SK-MEL-5 (cell line): ENCODE results near the gene SNRNP27. TPM values are rescaled to one million over a fixed set of nuclear protein-coding genes. Genes with fewer than 3 reads are reported as not detected.
"Not testable (repeated sequence)": the region's sequence is repeated elsewhere in the genome, so short reads cannot be mapped to it uniquely, and the experiment has no call there.

ENCODE experiments used
- DNase-seq: peaks from one replicate; pipeline ENCODE4 v3.0.0-alpha.2; 2016; ENCODE audit warnings: low read depth, low spot score
- in situ Hi-C: cut with HindIII; loops from 2 replicates; pipeline ENCODE4 v1.10.0; 2016; ENCODE audit warnings: low sequenced_read_pairs, high pct_unique_total_duplicates, low pct_unique_long_range_greater_than_20kb
- polyA plus RNA-seq, 2 experiments: library from polyadenylated mRNA; depleted of rRNA; stranded (reverse); fragments of >200 nt; gene quantifications; 2 replicates each; pipeline ENCODE4 v1.2.3, GENCODE V29; 2015
- total RNA-seq: library from RNA; depleted of rRNA; stranded (reverse); fragments of >200 nt; shearing (Covaris generic); gene quantifications from 2 replicates; pipeline ENCODE4 v1.2.3, GENCODE V29; 2014; rRNA removed

The SNRNP27 gene, protein sequence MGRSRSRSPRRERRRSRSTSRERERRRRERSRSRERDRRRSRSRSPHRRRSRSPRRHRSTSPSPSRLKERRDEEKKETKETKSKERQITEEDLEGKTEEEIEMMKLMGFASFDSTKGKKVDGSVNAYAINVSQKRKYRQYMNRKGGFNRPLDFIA
- 65.8 and 70.1 TPM in 2 replicates for total RNA-seq
- polyA plus RNA-seq (2015; cell fraction: cytosol; rRNA removed), result 83.3 and 99.6 TPM in 2 replicates
- 29.3 and 62.0 TPM in 2 replicates for polyA plus RNA-seq (2015; cell fraction: nucleus; rRNA removed)

DNA sequence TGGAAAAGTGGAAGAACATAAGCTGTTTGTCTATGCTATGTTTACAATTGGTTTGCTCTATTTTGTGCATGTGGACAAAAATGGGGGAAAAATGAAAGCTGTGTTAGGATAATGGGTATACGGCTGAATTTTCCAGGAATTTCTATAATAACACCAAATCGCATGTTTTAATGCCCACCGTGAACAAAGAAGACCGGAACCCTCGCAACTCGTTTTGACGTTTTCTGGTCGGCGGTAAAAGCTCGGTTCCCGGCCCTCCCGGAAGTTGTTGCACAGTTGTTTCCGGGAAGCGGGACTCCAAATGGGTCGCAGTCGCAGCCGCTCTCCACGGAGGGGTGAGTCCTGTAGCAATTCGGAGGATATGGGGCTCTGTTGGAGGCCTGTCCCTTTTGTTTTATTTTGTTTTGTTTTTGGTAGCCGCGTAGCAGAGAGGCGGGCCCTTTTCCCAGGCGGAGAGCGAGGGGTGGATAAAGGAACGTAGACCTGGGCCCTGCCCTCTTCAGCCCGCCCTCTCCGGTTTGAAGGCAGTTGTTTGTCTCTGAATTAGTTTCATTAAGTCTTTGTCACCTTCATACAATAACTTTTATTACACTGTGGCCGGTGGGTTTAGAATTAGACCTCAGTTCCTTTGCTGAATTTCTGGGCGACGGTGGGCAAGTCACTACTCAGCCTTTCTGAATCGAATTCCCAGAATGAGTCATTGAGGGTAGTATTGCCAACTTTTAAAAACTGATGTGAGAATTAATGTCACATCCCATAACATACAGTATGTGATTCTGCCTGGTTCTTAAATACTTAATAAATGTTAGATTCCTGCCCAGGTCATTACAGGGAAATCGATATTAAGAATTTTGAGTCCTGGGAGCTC, at the start of gene SNRNP27:
Gene SNRNP27, plus strand, starts transcription at position 273 of the 868 bp plus-strand sequence. Its CDS starts 29 bp downstream, at position 302.
- in situ Hi-C loops, result no loop called here
- DNase-seq, result peak; percentile 86

DNA sequence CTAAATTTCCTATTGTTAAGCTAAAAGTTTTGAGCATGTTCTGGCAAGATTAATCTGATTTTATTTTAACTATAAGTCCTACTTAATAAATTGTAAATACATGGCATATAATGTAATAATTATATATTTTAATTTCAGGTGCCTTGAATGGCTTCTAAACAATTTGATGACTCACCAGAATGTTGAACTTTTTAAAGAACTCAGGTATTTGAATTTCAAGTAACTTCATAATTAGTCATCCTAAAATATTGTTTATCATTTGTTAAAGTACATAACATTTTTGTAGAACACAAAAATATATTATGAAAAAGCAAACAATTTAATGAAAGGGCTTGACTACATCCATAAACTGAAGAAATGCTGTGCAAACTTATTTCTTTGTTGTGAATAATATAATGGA, 49.8 kb upstream of the SNRNP27 start:
- in situ Hi-C loops, result no loop called here
- DNase-seq, result no peak

DNA sequence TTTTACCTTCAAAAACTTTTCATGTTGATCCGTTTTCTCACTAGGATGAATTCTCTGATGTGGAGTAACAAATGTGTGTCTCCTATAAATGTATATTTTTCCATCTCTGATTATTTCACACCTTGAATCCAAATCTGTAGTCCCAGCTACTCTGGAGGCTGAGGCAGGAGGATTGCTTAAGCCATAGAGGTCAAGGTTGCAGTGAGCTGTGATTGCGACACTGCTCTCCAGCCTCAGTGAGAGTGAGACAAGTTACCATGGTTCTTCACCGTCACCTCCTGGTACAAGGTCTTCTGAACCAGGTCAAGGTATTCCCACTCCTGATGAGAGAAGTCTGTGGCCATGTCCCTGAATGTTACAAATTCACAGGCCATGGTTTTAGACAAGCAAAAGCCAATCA, 49.2 kb upstream of the SNRNP27 start:
- DNase-seq, result no peak
- in situ Hi-C loops, result no loop called here

DNA sequence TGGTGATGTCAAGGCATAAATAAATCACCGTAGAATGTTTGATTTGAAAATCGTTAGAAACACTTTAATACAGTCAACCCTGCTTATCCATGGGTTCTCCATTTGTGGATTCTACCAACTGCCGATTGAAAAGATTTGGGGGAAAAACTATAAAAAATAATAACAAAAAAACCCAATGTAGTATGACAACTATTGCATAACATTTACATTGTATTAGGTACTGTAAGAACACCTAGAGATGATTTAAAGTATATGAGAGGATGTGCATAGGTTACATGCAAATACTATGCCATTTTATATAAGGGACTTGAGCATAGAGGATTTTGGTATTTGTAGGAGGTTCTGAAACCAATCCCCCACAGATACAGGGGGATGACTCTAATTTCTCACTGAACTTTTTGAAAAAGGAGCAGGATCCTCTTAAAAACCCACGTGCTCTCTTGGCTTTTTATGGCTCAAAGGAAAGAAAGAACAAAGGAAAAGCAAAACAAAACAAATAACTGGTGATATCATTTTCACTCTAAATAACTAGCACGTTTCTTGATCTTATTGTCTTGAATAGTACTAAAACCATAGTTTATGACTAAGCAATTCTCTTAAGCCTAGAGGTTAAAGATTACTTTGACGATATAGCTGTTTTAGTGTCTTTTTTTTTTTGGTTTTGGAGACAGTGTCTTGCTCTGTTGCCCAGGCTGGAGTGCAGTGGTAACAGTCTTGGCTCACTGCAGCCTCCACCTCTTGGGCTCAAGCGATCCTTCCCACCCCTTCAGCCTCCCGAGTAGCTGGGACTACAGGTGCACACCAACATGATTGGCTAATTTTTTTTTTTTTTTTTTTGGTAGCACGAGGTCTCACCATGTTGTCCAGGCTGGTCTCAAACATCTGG, 47.3 kb upstream of the SNRNP27 start:
- in situ Hi-C loops, result no loop called here
- no peak for DNase-seq

DNA sequence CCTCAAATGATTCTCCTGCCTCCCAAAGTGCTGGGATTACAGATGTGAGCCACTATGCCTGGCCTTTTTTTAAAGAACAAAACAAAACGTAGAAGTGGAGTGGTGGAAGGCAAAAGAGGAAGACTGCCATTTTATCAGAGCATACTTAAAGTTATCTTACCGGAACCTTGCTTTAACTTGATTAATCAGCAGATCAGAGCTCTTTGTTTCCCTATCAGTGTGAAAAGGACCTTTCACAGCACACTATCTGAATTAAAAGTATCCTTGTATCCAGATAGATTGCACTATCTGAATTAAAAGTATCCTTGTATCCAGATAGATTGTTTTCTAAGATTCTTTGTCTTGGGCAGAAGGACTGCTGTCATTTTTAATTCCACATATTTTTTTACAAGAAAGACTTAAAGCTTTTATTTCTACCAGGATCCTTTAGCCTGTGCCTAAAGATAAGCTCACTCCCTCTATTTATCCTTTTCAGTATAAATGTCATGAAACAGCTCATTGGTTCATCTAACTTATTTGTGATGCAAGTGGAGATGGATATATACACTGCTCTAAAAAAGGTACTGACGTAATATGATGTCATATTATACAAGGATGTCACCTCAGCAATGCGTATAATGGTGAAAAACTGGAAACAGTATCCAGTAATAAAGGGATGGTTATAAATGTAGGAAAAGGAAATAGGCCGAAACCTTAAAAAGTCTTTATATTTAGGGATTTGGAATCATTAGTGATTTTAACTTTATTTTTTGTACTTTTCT, 46.5 kb upstream of the SNRNP27 start:
- DNase-seq, result no peak

DNA sequence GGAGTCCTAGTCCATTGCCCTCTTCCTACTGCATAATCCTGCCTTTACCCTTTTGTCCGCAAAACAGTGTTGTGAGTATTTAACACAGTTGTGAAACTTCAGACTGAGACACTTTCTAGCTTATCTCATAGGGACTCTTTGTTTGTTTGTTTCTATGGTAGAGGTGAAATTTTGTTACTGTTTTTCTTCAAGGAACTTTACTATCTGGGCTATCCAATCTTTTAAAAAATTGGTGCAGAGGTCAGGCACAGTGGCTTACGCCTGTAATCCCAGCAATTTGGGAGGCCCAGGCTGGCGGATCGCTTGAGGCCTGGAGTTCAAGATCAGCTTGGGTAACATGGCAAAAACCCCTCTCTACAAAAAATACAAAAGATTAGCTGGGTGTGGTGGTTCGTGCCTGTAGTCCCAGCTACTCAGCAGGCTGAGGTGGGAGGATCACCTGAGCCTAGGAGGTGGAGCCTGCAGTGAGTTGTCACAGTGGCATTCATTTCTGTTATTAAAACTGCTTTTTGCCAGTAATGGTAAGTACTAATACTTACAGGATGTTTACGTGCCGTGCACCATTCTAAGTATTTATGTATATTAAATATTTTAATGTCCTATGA, 45.5 kb upstream of the SNRNP27 start:
- in situ Hi-C loops, result no loop called here
- no peak for DNase-seq

More for the DNA sequence above, 46.5 kb upstream of the SNRNP27 start:
- in situ Hi-C loops, result no loop called here

DNA sequence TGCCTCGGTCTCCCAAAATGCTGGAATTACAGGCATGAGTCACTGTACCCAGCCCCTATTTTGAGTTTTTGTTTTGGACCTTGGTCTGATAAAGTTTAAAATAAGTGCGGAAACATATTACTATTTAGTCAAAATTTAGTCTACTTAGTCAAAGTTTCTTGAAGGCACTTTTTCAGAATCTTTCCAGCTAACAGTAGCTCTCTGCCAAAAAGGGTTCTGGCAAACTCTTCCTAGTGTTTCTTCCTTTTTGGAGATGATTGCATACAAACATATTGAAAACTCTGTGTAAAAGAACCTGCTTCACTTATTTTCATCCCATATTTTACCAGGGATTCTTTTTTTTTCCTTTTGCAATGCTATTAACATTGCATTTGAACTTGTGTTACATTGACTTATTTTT, 35.5 kb upstream of the SNRNP27 start:
- no peak for DNase-seq
- in situ Hi-C loops, result no loop called here

DNA sequence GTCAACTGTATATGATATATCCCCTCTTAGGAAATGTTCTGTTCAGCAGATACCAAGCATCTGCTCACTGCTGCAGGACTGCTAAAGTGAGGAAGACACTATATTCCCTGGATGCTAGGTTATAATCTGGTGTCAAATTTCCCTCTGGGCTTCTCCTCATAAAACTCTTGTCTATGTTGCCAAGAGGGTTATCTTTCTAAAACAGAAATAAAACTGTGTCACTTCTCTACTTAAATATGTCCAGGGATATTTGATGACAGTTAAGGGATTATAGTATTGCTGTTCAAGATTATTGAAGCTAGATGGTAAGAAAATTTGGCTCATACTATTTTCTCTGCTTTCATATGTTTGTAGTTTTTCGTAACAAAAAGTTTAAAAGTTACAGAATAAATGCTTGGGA, 30.5 kb upstream of the SNRNP27 start:
- DNase-seq, result no peak
- in situ Hi-C loops, result no loop called here

DNA sequence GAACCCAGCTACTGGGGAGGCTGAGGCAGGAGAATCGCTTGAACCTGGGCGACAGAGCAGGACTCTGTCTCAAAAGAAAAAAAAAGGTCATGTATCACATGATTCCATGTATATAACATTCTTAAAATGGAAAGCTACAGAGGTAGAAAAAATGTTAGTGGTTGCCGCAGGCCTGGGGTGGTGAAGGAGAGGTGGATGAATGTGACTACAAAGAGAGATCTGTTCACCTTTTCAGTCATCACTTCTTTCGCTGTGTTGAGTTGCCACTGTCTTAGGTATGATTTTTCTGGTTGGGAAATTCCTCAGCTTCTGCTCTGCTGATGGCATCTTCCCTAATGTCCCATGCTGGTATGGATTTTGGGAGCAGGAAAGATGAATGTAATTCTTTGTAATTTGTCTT, 5.3 kb upstream of the SNRNP27 start:
- no peak for DNase-seq
- in situ Hi-C loops, result no loop called here

DNA sequence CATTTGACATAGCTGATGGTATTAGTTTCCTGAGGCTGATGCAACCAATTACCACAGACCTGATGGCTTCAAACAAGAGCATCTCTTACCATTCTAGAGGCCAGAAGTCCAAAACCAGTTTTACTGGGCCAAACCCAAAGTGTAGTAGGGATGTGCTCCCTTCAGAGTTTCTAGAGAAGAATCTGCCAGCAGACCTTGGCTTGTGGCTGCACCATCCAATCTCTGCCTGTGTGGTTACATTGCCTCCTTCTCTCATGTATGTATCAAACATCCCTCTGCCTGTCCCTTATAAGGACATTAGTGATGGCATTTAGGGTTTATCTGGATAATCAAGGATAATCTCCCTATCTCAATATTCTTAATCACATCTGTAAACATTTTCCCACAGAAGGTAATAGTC, 4.5 kb upstream of the SNRNP27 start:
- no peak for DNase-seq
- in situ Hi-C loops, result no loop called here

DNA sequence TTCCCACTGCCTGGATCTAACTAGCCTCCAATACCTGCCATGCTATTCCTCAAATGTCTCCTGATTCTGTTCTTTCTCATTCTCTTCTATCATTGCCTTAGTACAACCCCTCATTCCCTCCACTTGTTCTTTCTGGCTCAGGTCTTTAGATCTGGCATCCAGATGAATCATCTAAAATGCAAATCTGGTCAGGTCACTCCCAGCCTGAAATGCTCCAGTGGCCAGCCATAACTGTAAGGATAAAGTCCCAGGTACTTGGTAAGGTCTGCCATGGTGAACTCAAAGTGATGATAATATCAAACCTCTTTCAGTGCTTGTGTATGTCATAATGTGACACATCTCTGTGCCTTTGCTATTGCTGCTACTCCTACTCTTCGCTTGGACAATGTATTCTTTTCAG, 2.9 kb upstream of the SNRNP27 start:
- no peak for DNase-seq
- in situ Hi-C loops, result no loop called here

DNA sequence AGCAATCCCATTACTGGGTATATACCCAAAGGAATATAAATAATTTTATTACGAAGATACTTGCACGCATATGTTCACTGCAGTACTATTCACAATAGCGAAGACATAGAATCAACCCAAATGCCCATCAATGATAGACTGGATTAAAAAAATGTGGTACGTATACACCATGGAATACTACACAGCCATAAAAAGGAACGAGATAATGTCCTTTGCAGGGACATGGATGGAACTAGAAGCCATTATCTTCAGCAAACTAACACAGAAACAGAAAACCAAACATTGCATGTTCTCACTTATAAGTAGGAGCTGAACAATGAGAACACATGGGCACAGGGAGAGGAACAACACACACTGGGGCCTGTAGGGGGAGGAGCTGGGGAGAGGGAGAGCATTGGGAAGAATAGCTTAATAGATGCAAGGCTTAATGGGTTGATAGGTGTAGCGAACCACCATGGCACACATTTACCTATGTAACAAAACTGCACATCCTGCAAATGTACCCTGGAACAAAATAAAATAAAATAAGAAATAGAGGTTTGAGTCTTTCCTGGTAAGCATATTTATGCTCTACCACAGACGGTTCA, 825 bp upstream of the SNRNP27 start:
- in situ Hi-C loops, result not testable (repeated sequence)
- DNase-seq, result peak; percentile 26

DNA sequence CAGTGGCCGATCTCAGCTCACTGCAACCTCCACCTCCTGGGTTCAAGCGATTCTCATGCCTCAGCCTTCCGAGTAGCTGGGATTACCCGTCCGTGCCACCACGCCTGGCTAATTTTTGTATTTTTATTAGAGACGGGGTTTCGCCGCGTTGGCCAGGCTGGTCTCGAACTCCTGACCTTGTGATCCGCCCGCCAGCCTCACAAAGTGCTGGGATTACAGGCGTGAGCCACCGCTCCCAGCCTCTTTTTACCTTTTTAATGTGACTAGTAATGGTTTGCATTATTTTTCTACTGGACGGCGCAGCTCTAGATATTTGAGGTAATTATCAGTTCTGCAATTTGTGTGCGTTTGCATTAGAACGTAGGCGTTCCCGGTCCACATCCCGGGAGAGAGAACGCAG, 981 bp downstream of the SNRNP27 start:
- DNase-seq, in situ Hi-C loops: not testable (repeated sequence)

DNA sequence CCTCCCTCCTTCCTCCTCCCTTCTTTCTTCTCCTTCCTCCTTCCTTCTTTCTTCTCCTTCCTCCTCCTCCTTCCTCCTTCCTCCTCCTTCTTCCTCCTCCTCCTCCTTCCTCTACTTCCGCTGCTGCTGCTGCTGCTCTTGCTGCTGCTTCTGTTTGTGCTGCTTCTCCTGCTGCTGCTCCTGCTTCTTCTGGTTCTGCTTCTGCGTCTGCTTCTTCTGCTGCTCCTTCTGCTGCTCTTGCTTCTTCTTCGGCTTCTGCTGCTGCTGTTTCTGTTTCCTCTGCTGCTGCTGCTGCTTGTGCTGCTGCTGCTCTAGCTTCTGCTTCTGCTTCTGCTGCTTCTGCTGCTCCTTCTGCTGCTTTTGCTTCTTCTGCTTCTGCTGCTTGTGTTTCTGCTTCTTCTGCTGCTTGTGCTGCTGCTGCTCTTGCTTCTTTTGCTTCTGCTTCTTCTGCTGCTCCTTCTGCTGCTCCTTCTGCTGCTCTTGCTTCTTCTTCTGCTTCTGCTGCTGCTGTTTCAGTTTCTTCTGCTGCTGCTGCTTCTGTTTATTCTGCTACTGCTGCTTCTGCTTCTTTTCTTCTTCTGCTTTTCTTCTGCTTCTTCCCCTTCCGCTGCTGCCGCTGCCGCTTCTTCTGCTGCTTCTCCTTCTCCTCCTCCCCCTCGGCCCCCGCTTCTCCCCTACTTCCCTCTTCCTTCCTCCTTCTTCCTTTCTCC, 8.6 kb downstream of the SNRNP27 start:
- in situ Hi-C loops, result no loop called here
- DNase-seq, result no peak

DNA sequence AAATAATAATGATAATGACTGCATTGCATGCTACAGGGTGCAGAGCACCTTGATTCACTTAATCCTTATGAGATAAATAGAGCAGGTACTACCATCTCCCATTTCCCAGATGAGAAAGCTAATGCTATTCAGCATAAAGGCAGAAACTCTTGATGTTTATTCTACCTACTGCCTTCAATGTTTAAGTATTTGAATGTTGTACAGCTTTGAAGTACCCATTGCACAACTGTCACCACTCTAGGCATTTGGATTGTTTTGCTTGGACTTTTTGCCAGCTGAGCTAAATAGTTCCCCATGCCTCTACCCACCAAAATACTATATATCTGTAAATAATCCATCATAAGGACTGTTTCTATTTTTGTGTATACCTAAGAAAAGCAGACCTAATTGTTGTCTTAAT, 13.5 kb downstream of the SNRNP27 start:
- in situ Hi-C loops, result no loop called here
- DNase-seq, result no peak

DNA sequence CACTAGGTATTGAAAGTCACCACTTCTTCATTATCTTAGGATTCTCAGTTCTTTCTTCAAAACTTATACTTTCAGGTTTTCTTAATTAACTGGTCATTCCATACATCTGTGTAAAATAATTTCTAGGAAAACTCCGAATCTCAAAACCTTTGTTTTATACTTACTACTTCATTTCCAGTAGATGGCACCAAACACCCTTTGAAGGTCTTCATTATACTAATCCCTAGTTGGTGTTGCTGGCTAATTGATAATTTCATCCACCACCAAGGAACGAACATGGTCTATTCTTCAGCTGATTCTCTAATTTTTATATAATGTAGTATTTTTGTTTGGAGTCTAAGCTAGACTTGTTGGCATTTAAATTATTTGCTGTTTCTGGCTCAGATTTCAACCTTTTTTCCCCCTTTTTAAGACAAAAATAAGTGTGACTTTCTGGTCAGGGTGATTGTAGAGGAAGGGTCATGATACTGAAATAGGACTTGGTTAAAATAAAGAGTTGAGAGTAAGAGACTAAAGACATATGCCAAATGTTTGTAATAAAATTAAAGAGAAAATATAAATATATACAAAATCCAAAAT, 18.3 kb downstream of the SNRNP27 start:
- peak; percentile 80 for DNase-seq
- in situ Hi-C loops, result no loop called here
